Stimulated activated CD4-positive, alpha-beta T cell treated with anti-CD3 and anti-CD28 coated beads, Interleukin-12 subunit alpha, Interleukin-12 subunit beta, amount 100 ng/mL, for 48 hours (primary cell): ENCODE data around the gene ZNF491.
"Not testable (repeated sequence)": the region's sequence is repeated elsewhere in the genome, so short reads cannot be mapped to it uniquely, and the experiment has no call there.

Experiments used
- DNase-seq, 3 donors: peaks; one replicate each; pipeline ENCODE4 v3.0.0-alpha.2; 2020; ENCODE audit warnings: low read depth in 2 of 3, low spot score in 1 of 3

ZNF491 gene

DNA sequence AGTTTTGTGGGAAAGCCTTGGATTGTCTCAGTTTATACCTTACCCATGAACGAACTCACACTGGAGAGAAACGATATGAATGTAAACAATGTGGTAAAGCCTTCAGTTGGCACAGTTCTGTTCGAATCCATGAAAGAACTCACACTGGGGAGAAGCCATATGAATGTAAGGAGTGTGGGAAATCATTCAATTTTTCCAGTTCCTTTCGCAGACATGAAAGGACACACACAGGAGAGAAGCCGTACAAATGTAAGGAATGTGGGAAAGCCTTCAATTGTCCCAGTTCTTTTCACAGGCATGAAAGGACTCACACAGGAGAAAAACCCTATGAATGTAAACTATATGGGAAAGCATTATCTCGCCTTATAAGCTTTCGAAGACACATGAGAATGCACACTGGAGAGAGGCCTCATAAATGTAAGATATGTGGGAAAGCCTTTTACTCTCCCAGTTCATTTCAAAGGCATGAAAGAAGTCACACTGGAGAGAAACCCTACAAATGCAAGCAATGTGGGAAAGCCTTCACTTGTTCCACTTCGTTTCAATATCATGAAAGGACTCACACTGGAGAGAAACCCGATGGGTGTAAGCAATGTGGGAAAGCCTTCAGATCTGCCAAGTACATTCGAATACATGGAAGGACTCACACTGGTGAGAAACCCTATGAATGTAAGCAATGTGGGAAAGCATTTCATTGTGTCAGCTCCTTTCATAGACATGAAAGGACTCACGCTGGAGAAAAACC, 8.2 kb downstream of the ZNF491 start:
- DNase-seq = no peak

DNA sequence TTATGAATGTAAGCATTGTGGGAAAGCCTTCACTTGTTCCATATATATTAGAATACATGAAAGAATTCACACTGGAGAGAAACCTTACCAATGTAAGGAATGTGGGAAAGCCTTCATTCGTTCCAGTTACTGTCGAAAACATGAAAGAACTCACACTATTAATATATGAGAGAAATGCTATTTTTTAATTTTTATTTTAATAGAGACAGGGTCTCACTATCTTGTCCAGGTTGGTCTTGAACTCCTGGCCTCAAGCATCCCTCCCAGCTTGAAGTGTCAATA, 8.7 kb downstream of the ZNF491 start:
- DNase-seq = no peak

DNA sequence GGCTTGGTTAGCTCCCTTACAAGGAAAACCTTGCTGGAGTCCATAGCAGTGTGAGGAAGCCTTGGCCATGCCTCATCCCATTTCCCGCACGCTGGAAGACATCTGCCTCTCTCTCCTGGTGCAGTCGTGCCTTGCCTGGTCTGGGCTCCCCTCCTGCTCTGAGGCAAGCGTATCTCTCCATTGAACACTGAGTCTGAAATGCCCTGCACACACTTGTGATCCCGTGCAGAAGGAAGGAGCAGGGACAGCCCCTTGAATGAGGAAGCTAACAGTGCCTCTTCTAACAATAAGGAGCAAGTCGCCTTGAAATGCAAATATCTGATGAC, 15.3 kb downstream of the ZNF491 start:
- DNase-seq = no peak

GRCh38 chr19:11814029-11814699, 15.8 kb downstream of the ZNF491 start, which contains the start of gene ZNF440:
ZNF440 (plus strand) TSS chr19:11814273; CDS start chr19:11814448, 175 bp downstream.
- peak; percentile 78 to 87 (median 87) for DNase-seq

GRCh38 chr19:11814700-11815035, 16.3 kb downstream of the ZNF491 start:
- no peak for DNase-seq

GRCh38 chr19:11821474-11822109, 23.3 kb downstream of the ZNF491 start:
- DNase-seq = no peak

- DNase-seq = not testable (repeated sequence)
These were observed 30.9 kb downstream of the ZNF491 start for GRCh38 chr19:11828957-11829876.

GRCh38 chr19:11832253-11832912, 34.1 kb downstream of the ZNF491 start:
- DNase-seq = no peak

DNA sequence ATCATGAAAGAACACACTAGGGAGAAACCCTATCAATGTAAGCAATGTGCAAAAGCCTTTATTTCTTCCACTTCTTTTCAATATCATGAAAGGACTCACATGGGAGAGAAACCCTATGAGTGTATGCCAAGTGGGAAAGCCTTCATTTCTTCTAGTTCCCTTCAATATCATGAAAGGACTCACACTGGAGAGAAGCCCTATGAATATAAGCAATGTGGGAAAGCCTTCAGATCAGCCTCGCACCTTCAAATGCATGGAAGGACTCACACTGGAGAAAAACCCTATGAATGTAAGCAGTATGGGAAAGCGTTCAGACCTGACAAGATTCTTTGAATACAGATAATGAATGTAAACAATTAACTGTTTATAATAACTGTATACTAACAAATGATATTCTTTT, 35.2 kb downstream of the ZNF491 start:
- no peak for DNase-seq

DNA sequence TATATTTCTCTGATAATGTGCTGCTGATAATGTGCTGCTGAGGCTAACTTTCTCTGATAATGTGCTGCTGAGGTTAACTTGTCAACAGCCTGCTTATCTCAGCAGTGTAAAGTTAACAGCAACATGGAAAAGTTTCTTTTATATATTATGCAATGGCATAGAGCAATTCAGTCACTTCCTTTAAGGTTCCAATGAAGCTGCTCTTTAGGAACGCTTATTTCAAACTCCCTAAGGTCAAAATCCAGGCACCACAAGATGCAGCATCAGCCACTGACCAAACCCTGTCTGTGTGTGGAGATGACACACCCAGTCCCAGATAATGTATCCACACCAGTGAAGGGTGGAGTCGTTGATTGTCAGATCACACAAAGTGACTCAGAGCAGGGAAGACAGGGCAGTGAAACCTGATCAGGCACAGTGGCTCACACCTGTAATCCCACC, 37.3 kb downstream of the ZNF491 start:
- DNase-seq = not testable (repeated sequence)

GRCh38 chr19:11843722-11844121, 45.4 kb downstream of the ZNF491 start:
- no peak for DNase-seq

- not testable (repeated sequence) for DNase-seq
These were observed 49.3 kb downstream of the ZNF491 start for GRCh38 chr19:11847615-11848014.

- DNase-seq = no peak
These were observed 49.9 kb downstream of the ZNF491 start for GRCh38 chr19:11848200-11848593.

DNA sequence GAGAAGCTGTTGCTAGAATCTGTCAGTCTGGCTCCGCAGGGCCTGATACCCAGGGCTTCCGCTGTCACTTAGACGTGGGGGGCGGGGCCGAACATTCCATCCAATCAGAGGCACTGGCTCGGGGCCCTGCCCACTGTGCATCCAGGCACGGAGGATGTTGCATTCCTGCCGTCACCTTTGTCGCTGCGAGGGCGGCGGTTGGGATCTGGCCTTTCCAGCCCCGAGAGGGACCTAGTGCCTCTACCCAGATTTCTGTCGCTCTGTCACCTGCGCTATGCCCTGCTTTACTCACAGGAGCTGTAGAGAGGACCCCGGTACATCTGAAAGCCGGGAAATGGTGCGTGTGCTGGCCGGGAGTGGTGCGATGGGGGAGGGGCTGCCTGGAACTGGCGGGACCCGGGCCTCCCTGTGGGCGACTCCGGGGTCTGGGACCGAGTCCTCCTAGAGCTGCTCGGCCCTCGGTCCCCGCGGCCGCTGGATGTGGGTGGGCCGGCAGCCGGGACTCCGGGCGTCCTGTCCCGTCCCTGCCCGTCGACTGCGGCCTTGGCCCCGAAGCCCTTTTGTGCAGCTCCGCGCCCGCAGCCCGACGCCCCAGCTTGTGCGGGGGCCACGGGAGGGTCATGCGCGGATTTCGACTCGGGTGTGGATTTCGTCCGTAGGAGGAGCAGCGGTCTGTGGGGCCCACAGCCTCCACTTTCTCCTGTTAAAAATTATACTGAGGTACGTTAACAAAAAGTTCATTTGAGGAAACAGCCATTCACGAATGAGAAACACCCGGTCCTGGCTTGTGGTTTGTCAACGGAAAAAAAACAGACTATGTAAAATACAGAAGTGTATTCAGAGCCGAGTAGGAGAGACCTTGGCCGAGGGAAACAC, 50.5 kb downstream of the ZNF491 start, which contains the start of gene ZNF439:
Gene ZNF439 (plus strand): TSS at position 133 of the 876 bp plus-strand sequence. CDS start 142 bp downstream, at position 275.
- peak; percentile 74 to 87 (median 86) for DNase-seq

- not testable (repeated sequence) for DNase-seq
These were observed 52.0 kb downstream of the ZNF491 start for GRCh38 chr19:11850289-11850688.

GRCh38 chr19:11853358-11853757, 55.0 kb downstream of the ZNF491 start:
- DNase-seq = no peak

GRCh38 chr19:11856596-11857250, 58.4 kb downstream of the ZNF491 start:
- DNase-seq = no peak
